Measurements from ENCODE around the gene TM4SF4.

Gene TM4SF4

DNA sequence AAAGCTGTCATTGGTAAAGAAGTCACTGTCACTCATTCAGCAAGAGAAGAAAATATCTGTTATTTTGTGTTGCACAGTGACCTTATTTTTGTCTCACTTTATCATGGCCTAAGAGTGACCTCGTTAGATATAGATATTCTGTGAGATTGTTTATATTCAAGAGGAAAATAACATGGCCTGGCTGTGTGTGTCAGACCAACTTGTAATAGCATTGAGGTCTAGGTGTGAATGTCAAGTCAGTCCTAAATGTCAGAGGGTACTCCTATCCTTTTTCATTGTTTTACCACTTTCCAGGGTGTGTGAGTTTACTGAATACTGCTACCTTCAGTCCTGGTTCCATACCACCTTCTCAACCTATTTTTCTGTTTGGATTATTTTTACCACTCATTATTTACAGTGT is 18.5 kb upstream of the TM4SF4 start:
- DNase-seq, result no peak

DNA sequence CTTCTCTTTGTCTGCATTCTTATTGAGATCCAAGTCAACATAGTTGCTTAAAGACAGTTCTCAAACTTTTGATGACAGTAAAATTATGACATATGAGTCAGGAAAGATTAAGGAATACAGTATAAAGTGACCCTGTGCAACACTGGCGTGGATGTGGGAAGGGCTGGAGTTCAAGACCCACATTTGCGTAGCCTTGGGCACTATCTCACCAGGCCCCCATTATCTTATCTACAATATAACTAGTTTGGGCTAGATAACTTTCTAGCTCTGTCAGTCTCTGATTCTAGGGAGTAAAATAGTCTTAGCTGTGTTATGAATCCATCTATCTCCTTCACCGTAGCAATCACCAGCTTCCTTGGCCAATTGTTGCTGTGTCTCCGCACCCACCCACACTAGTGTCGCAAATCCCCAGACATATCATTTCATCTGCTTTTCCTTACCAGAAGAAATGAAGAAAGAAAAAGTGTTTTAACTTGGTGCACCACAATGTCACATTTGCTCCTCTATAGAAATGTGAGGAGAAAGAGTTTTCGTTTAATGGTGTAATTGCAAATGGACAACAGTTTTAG is 14.9 kb upstream of the TM4SF4 start:
- no peak for DNase-seq

DNA sequence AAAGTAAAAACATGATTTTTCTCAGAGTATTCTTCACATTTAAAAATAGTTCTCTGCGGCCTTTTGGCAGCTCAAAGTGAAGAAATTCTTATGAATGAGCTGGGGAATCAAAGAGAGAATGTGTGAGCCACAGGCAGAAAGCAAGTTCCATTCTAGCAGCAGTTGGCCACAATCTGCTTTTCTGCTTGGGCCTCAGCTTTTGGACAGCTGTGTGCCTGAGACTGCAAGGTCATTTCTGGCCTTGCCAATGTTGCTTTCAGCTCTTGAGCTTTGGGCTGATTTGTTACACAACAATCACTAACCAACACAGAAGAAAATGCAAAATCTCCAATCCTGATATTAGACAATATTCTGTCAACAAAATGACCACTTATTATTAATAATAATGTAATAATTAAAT is 14.4 kb upstream of the TM4SF4 start:
- no peak for DNase-seq

DNA sequence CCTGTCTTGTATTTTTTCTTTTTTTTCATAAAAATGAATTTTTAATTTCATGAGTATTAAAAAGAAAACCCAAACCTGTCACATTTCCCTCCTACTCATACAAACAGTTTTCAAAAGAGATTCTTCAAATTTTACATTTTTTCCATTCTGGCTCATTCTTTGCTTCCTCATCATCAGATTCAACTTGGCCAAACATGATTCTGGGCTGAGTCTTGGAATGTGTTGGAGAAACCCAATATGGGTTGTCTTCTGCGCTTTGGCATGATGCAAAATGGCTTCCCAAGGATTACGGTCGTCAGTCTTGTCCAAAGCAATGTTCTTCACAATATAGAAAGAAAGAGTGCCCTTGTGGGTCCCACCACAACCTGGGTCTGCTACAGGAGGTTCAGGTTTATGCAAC is 12.4 kb upstream of the TM4SF4 start:
- DNase-seq, result no peak

DNA sequence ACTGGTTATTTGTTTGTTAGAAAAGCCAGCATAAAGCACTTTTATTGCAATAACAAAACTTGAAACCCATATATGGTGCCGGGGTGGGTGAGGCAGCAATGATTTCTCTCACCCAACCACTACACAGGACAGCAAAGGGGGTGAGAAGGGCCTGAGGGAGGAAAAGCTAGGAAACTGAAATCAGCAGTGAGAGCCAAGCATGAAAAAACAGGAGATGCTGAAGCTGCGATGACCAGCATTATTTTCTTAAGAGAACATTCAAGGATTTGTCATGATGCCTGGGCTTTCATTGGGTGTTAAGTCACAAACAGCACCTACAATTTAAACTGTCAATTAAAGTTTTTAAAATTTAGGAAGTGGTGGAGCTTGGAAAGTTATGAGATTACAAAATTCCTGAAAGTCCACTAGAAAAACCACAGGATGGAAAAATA is 11.9 kb upstream of the TM4SF4 start:
- no peak for DNase-seq

DNA sequence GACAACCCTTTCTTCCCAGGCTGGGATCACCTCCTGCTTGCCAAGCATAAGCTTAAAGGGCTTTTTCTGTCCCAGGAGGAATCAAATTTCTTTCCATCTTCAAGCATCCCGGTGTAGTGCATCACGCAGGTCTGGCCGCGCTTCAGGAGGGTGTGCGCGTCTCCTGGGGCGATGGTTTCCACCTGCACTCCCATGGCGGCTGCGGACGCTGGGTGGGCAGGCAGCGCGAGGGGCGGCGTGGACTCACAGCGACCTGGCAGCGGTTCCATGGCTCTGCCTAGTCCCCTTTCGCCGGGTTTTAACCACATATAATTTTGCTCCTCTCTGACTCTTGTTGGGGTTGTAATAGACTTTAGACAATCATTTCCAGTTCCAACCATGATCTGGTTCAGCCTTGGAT is 10.6 kb upstream of the TM4SF4 start:
- DNase-seq, result no peak

DNA sequence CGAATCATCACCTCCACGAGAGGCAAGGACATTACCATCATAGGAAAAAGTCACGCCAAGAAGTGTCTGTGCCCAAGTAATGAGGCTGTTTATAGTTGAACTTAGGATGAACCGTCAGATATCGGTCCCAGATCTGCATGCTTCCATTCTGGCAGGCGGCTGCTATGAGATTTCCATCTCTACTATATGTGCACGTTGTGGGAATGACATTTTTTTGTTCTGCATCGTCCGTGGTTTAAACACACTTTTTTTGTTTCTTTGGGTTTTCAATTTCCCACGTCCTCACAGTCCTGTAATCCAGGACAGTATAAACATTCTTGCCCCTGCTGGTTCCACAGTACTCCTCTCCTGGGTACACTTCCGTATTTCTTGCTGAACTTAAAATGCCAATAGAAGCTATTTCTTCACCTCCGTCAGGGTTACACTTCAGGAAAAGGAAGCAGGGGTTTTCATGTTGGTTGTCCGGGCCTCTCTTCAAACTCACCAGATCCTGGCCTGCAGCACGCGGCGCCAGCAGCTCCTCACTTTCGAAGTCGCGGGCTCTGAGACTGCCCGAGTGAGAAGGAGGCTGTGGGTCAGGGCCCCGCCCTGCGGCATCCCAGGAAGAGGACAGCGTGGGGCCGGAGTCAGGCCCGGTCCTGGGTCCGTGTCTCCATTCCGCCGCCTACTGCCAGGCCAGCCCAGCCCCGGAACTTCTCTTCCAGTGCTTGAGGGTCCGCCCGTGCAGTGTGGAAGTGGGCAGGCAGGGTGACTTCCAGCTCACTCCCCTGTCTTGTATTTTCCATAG is 9.8 kb upstream of the TM4SF4 start:
- no peak for DNase-seq

DNA sequence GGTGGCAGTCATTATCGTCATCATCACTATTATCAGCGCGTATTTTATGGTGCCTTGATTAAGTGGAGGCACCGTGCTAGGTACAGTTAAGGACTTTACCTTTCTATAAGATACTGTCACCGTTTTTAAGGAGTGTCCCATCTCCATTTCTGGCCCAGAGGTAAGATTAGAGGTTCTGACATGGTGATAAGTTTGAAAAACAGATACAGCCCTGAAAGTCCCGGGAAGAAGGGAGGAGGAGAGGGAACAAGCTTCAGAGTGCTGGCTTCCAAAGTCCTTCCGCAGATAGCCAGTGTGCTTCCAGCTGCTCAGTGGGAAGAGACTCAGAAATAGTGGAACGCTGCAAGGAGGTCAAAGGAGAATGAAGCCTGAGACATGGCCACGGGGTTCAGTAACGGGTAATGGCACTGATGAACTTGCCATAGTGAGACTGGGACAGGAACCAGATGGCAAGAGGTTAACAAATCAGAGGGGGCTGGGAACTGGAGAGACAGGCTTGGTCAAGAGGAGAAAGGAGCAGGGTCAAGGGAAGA is 9.1 kb upstream of the TM4SF4 start:
- no peak for DNase-seq

DNA sequence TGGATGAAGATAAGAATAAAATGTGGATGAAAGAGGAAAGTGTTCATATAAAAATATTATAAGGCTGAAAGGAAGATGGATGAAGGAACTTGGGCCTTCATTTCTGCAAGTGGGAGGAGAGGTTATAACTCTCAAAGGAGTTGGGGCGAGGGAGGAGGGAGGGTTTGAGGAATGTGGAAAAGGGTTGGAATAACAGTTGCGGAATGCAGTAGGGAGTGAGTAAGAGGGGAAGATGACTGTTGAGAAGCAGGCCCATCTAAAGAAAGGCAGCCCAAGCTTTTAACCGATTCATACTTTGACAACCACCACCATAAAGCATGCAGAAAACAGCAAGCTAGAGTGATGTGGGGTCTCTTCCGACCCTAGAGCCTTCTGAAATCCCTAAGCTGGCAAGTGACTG is 8.3 kb upstream of the TM4SF4 start:
- DNase-seq, result no peak

DNA sequence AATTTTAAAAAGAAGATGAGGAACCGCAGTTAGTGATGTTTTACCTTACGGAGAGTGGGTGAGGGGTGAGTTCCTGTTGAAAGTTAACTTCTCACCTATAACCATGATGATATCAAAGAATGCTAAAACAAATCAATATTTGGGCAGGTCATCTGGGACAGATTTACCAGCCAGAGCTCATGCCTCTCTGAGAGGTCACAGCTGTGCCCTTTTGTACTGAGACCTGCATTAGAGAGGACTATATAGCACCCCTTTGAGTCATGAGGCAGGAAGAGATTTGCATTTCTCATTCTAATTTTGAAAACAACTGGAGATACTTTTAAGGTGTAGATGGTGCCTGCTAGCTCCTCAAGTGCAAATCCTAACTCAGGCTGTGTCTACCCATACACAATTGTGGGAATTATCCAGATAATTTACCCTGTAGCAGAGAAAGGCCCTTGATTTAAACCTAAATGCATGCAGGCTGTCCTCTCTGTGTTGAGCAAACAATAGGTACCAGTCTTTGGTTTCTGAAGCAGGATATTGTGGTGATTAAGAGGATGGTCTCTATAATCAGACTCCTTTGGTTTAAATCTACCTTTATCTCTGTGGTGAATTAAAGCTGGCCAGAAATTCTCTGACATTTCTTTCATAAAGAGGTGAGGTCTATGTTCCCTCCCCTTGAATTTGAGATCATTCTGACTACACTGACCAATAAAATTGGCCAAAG is 5.8 kb upstream of the TM4SF4 start:
- no peak for DNase-seq

DNA sequence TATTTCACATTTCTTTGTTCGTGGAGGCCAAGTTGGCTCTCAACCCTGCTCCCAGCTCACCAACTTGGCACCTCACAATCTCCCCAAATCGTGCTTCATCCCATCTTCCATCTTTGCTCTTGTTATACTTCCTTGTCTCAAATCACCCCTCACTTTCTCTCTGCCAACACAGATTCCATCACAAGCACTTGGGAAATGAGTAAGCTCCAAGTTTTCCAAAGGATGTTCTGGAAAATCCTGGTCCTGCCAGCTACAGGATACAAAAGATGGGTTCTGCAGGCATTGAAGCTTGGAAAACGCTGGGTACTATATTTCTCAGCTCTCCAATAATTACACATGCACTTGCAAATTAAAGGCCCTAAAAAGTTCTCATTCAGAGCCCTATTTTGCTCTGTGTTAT is 4.1 kb upstream of the TM4SF4 start:
- no peak for DNase-seq

DNA sequence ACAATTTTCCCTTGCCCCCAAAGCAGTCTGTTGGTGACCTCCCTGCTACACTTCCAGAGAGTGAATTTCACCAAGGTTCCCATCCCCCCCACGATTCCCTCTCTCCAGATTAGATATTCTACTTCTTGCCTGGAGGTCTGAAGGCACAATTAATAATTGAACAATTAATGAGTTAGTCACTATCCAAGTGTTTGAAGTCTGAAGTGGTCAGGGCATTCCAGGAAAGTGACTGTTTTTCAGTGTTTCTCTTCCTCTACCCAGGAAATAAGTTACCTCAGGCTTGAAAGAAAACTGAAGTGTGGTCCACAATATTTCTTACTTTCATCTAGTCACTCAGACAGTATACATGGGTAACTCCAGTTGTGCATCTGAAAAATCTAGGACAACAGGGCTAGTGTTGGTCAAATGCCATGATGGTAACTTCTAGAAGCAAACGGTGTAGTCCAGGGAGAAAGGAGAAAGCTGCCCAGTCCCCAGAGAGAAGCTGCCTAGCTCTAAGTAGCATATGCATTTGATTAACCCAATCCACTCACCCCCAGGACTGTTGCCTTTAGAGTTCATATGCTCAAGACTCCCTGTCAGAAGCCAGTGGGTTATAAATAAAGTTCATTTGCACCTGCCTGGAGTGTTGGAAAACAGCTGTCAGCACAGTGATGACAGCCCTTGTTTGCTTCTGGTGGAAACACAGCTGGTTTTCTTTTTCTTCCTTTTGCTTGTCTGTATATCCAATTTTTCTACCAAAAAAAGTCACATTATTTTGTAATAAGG is 2.3 kb upstream of the TM4SF4 start:
- no peak for DNase-seq

DNA sequence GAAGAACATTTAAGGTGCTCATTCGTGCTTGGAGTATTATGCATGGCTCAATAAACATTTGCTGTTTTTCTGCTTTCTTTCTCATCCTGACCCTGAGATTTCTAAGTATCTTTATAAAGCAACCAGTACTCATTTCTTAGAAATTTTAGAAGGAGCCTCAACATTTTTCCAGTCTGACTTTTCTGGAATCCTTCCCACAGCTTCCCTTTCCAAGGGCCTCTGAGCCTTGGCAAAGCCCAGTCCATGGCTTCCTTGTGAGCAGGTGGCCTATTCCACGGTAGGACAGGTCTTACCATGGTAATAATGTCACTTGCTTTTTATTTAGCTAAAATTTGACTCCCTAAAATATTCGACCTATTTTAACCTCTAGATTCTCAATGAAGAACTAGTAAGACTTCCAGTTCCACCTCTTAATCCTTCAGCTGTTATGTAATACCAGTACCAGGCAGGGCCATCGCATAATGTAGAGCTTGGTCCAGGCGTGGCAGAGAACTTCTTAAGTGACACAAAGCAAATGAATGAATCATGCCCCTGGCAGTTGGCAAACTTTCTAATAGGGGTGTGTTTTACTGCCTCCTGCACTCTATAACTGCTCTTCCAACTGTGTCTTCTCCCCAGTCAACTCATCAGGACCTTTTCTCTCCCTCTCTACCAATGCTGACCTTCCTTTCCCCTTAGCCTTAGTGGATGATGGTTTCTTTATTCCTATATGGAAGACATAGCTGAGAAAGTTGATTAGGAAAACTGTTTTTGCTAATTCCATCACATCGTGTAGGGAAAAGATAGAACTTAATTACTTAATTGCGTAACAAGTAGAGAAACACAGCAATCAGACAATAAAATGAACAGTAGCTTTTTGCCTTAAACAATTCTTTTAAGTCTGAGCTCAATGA is 894 bp upstream of the TM4SF4 start:
- no peak for DNase-seq

DNA sequence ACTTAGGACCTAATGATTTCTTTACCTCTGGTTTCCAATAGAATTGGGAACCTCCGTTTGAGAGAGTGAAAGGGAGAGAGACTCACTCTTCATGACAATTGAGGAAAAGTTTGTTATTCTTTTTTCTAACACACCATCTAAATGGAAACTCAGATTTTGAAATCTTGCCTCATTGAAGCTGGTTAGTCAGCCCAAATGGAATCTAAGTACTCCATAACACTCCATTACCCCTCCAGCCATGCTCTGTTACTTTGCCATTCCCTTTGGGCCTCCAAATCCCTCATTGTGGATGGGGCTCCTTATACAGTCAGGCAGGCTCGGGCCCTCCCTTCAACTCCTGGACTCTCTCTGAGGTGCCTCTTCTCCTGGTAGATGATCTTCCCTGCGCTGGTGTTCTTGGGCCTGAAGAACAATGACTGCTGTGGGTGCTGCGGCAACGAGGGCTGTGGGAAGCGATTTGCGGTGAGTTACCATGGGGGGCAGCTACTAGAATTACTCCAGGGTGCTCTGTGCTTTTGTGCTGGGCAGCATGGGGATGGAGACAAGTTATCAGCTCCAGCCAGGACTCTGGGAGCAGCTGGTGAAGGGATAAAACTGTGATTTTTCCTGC is 1.1 kb downstream of the TM4SF4 start:
- DNase-seq, result no peak

DNA sequence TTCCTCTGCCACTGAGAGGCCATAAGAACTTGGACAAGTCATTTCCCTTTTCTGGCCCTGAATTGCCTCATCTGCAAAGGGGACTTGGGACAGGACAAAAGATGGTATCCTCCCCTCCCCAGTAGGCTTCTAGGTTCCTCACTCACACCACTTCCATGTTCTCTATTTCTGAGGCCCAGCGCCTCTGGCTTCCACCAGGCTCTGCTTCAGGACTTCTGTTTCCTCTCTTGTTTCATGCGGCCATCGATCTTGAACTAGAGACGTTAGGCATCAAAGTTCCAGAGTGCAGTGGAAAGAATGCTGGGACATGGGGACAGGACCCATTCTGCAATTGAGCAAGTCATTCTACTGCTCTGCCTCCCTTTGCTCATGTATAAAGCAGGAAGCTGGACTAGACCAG is 1.7 kb downstream of the TM4SF4 start:
- no peak for DNase-seq

DNA sequence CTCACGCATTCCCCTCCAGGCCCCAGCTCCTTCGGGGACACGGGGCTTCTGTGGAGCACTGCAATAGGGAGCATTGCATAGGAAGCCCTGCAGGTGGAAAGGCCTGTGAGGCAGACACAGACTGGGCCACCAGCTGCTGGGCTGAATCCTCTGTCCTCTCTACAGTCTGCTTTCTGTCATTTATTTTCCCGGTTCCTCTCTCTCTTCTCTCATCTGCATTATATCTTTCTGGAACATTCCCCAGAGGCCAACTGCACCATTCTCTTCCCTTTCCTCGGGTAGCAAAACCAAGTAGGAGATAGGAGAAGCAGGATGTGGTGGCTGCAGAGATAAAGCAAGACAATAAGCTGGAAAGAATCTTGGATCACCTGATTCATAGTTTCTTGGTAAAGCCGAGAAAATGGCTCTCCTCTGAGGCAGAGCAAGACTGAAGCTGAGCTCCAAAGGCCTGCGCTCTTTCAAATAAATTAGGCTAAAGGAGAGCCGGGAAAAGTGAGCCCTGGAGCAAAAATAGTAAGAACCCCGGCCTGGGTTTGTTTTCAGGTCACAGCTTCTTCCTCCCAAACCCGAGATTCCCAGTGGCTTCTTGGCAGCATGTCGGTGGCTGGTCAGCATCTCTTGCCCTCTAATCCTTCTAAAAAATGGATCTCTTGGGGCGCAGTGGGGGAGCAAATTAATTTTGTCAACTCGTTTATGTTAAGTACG is 5.3 kb downstream of the TM4SF4 start:
- DNase-seq, result no peak

DNA sequence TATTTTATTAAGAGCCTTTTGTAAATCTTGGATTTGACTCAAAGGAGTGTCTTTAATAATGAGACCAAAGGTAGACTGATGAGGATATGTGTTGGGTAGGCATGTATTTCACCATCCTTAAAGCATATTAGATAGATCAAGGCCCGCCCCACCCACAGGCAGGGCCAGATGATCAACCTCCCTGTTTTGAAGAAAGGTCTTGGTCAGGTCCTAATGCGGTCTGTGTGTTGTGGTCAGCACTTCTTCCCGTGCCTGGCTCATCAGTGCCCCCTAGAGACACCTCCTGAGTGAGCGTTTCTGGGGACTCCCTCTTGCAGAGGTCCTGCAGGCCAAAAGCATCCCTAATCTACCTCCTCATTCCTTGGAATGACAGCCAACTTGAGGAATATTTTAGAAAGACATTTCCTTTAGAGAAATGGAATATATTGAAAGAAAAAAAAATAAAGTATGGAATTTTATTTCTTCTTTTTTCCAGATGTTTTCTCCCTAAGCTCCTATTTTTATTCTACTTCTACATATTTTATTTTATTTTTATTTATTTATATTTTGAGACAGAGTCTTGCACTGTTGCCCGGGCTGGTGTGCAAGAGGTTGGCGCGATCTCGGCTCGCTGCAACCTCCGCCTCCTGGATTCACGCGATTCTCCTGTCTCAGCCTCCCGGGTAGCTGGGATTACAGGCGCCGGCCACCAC is 6.0 kb downstream of the TM4SF4 start:
- DNase-seq, result peak; percentile 47

DNA sequence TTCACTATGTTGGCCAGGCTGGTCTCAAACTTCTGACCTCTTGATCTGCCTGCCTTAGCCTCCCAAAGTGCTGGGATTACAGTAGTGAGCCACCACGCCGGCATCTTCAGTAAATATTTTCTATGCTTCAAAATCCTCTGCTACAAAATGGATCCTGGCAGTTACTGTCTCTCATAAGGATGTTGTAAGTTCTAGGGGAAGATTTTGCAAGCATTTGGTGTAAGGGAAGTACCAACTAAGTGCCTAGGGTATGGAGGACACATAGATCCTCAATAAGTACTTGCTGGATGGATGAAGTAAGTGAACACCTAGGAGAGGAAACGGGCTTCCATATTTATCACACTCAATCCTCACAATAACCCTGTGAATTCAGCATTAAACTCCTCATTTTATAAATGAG is 6.6 kb downstream of the TM4SF4 start:
- no peak for DNase-seq

DNA sequence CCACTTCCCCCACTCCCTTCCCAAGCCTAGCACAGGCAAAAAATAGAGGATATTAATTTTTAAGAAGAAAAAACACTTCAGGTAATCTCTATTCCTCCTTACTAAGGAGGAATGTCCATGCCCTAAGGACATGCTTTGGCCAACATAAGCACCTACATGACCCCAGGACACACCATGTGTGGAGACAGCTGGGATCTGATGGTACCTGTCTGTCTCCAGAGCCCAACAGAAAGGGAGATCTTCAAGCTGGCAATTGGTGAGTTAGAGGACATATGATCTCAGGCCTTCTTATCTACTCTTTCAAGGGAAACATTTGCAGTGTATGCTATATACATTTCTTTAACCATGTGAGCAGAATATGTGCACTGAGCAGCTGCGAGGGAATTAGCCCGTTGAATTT is 7.0 kb downstream of the TM4SF4 start:
- no peak for DNase-seq

DNA sequence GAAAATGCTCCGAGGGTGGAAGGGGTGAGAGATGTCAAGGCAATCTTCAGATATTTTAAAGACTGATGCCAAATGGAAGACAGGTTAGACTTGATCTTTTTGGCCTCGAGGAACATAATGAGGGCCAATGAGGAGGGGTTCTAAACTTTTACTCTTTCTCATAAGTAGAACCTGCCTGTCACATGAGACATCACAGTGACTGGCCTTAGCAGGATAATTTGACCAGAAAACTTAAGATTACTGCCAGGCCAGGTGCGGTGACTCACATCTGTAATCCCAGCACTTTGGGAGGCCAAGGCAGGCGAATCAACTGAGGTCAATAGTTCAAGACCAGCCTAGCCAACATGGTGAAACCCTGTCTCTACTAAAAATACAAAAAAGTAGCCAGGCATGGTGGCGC is 12.2 kb downstream of the TM4SF4 start:
- no peak for DNase-seq
